HEK293T (cell line): ENCODE results near the gene BICC1.

ENCODE experiments used
- CTCF ChIA-PET: fragments of 350-600 bp; formaldehyde crosslinking; extraction: SDS; loops from one replicate; lab custom pipeline; 2021; ENCODE audit warnings: antibody characterized with exemption, inconsistent platforms; lab: Yijun Ruan, JAX
- POLR2A ChIA-PET: fragments of 350-600 bp; formaldehyde crosslinking; extraction: SDS; loops from one replicate; lab custom pipeline; 2020; ENCODE audit warnings: antibody characterized with exemption, inconsistent platforms; lab: Yijun Ruan, JAX
- DNase-seq: peaks from one replicate; pipeline ENCODE4 v3.0.0; 2012; ENCODE audit warnings: mixed read lengths; ENCODE audit errors: extremely low spot score
- ARNT ChIP-seq: fragments of 450-650 bp; IDR thresholded peaks from 2 replicates; pipeline ENCODE4 v1.6.1; 2017; ENCODE audit warnings: mild to moderate bottlenecking
- BHLHE40 ChIP-seq: fragments of 450-650 bp; IDR thresholded peaks from 2 replicates; pipeline ENCODE4 v1.6.1; 2016; ENCODE audit warnings: mild to moderate bottlenecking, moderate library complexity, borderline replicate concordance
- CTBP1 ChIP-seq: fragments of 450-650 bp; IDR thresholded peaks from 2 replicates; pipeline ENCODE4 v1.6.1; 2016; ENCODE audit warnings: borderline replicate concordance
- ELF4 ChIP-seq: fragments of 450-650 bp; IDR thresholded peaks from 2 replicates; pipeline ENCODE4 v1.6.1; 2017; ENCODE audit warnings: antibody characterized with exemption
- FOXA1 ChIP-seq: fragments of 450-650 bp; IDR thresholded peaks from 2 replicates; pipeline ENCODE4 v1.6.1; 2016; ENCODE audit warnings: mild to moderate bottlenecking
- FOXK2 ChIP-seq: fragments of 450-650 bp; IDR thresholded peaks from 2 replicates; pipeline ENCODE4 v1.6.1; 2016; ENCODE audit warnings: mild to moderate bottlenecking
- FOXM1 ChIP-seq: fragments of 450-650 bp; IDR thresholded peaks from 2 replicates; pipeline ENCODE4 v1.6.1; 2017; ENCODE audit warnings: mild to moderate bottlenecking, borderline replicate concordance
- HDGF ChIP-seq: fragments of 450-650 bp; IDR thresholded peaks from 2 replicates; pipeline ENCODE4 v1.6.1; 2017; ENCODE audit warnings: antibody characterized with exemption, borderline replicate concordance
- L3MBTL2 ChIP-seq: fragments of 450-650 bp; conservative IDR thresholded peaks from 2 replicates; pipeline ENCODE4 v1.6.1; 2016; ENCODE audit warnings: mild to moderate bottlenecking
- LEF1 ChIP-seq: fragments of 450-650 bp; IDR thresholded peaks from 2 replicates; pipeline ENCODE4 v1.6.1; 2017; ENCODE audit warnings: mild to moderate bottlenecking, borderline replicate concordance
- NFRKB ChIP-seq: fragments of 450-650 bp; IDR thresholded peaks from 2 replicates; pipeline ENCODE4 v1.6.1; 2016; ENCODE audit warnings: mild to moderate bottlenecking, moderate library complexity
- PKNOX1 ChIP-seq: fragments of 450-650 bp; IDR thresholded peaks from 2 replicates; pipeline ENCODE4 v1.6.1; 2016
- SP1 ChIP-seq: fragments of 450-650 bp; IDR thresholded peaks from 2 replicates; pipeline ENCODE4 v1.6.1; 2017
- SUZ12 ChIP-seq: fragments of 450-650 bp; IDR thresholded peaks from 2 replicates; pipeline ENCODE4 v1.6.1; 2016; ENCODE audit warnings: mild to moderate bottlenecking
- TARDBP ChIP-seq: fragments of 450-650 bp; IDR thresholded peaks from 2 replicates; pipeline ENCODE4 v1.6.1; 2016
- ZNF384 ChIP-seq: fragments of 450-650 bp; IDR thresholded peaks from 2 replicates; pipeline ENCODE4 v1.6.1; 2016

BICC1 gene

GRCh38 chr10:58818900-58819299, 306.2 kb downstream of the BICC1 start:
- no peak for DNase-seq
- CTCF ChIA-PET = no interaction called here
- TF ChIP-seq HDGF (no peak), ELF4 (no peak), L3MBTL2 (no peak), FOXM1 (no peak), ARNT (no peak), BHLHE40 (no peak), FOXA1 (no peak), ZNF384 (no peak), FOXK2 (no peak), NFRKB (no peak), SP1 (no peak), CTBP1 (no peak), LEF1 (no peak)
- POLR2A ChIA-PET = no interaction called here

DNA sequence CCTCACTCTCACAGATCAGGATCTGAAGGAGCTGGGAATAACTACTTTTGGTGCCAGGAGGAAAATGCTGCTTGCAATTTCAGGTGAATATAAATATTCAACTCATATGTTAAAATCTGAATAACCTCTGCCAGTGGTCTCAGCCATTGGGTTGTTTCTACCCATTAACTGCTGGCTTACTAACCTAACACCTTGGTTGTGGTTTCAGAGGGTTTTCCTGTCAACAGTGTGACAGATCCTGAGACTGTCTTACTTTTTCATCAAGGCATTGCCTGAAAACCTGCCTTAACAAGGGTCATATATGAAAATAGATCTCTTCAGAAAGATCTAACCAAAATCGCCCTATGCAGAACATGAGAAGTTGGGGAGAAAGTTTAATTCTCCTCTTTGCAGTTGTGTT, 307.7 kb downstream of the BICC1 start:
- TF ChIP-seq FOXM1 (no peak), HDGF (no peak), ARNT (no peak), NFRKB (no peak), TARDBP (no peak), ELF4 (no peak), ZNF384 (no peak), CTBP1 (no peak), FOXK2 (no peak), BHLHE40 (no peak), L3MBTL2 (no peak), LEF1 (no peak), SUZ12 (no peak), SP1 (no peak), PKNOX1 (no peak), FOXA1 (no peak)
- ChIA-PET POLR2A (no interaction called here), CTCF (no interaction called here)
- DNase-seq = no peak

DNA sequence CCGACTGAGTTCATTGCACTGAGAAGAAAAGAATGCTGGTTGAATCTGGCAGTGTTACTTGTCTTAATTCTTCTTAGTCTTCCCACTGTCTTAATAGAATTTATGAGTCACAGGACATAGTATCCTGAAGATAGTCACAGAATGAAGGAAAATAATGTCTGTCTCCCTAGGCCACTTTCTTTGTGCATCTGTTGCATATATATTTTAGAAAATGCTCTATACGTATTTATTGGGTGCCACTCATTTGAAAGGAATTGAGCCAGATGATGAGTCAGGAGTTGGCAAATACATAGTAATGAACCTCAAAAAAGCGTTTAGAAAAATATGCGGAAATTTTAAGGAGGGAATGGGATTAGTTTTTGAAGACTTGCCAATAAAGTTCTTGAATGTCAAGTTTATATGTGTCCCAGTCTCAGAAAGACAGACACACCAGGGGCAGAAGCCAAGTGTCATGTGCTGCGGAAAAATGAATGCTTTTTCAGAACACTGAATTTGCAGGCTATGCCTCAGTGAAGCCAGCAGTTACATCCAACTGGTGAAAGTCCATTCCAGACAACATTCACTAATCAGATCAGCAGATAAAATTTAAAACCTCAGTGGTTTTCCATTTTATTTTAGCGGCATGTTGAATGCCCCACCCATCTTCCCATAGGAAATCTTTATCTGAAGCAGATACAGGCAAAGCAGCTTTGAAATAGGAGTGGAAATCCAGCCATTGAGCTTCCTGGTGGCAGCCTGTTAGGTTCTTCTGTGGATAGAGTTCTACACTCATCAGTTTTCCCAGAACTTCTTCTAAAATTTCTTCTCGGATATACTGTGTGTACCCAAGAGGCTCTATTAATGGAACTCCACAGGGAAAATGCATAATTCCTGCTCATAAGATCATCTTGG, 308.4 kb downstream of the BICC1 start:
- ChIA-PET POLR2A (no interaction called here), CTCF (no interaction called here)
- no peak for TF ChIP-seq SUZ12
- TF ChIP-seq L3MBTL2 = no peak
- TF ChIP-seq FOXM1 = no peak
- no peak for TF ChIP-seq CTBP1
- no peak for TF ChIP-seq LEF1
- TF ChIP-seq FOXK2 = no peak
- no peak for TF ChIP-seq HDGF
- no peak for TF ChIP-seq ELF4
- no peak for TF ChIP-seq SP1
- no peak for TF ChIP-seq ARNT
- no peak for TF ChIP-seq PKNOX1
- no peak for TF ChIP-seq BHLHE40
- TF ChIP-seq NFRKB = no peak
- no peak for TF ChIP-seq ZNF384
- DNase-seq = no peak

- POLR2A ChIA-PET = no interaction called here
- CTCF ChIA-PET = no interaction called here
- TF ChIP-seq ARNT (no peak), NFRKB (no peak), ZNF384 (no peak), TARDBP (no peak), FOXK2 (no peak), FOXA1 (no peak), LEF1 (no peak), ELF4 (no peak), SP1 (no peak), BHLHE40 (no peak)
- no peak for DNase-seq
These were observed 309.0 kb downstream of the BICC1 start for GRCh38 chr10:58821752-58822056.

DNA sequence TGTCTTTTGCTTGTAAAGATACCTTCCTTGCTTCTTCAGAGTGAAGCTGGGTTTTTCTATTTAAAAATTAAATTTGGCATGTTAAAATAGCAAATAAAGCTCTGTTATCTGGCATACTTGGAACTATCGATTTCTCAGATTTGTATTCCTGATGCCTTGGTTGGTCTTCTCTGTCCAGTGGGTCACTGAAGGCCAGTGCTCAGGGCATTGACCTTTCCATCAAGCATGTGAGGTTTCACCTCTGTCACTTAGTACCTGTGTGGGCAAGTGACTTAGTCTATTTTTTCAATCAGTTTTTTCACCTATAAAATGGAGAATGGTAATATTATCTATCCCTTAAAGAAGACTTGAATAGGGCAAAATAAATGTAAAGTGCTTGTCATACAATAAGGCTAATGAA, 311.3 kb downstream of the BICC1 start:
- TF ChIP-seq TARDBP = no peak
- TF ChIP-seq SUZ12 = no peak
- no peak for TF ChIP-seq PKNOX1
- no peak for DNase-seq
- ChIA-PET POLR2A (no interaction called here), CTCF (no interaction called here)

DNA sequence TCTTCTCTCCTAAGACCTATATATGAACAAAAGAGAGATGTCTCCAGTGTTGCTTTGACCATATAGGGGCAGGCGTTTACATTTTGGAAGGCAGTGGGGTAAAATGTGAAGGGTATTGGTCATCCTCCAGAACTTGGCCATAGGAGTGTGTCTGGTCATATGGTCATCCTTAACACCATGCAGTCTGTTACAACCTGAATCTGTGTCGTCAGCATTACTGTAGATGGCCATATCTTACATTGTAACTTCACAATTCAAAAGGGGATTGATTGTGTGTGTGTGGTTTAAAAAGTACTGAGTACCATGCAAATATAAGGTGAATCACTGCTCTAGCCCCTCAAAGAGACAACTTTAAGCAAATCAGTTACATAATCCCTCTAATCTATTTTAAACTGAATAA, 311.7 kb downstream of the BICC1 start:
- TF ChIP-seq TARDBP = no peak
- TF ChIP-seq ELF4 = no peak
- no peak for TF ChIP-seq FOXM1
- no peak for TF ChIP-seq SUZ12
- TF ChIP-seq FOXK2 = no peak
- no peak for TF ChIP-seq NFRKB
- POLR2A ChIA-PET = no interaction called here

More for the DNA sequence above, 311.7 kb downstream of the BICC1 start:
- CTCF ChIA-PET = no interaction called here
- DNase-seq = no peak
